HEK293T (cell line): ENCODE data around the gene TCEAL1.

Source experiments
- ELF4 ChIP-seq: fragments of 450-650 bp; IDR thresholded peaks from 2 replicates; pipeline ENCODE4 v1.6.1; 2017; ENCODE audit warnings: antibody characterized with exemption
- FOXA1 ChIP-seq: fragments of 450-650 bp; IDR thresholded peaks from 2 replicates; pipeline ENCODE4 v1.6.1; 2016; ENCODE audit warnings: mild to moderate bottlenecking
- FOXM1 ChIP-seq: fragments of 450-650 bp; IDR thresholded peaks from 2 replicates; pipeline ENCODE4 v1.6.1; 2017; ENCODE audit warnings: mild to moderate bottlenecking, borderline replicate concordance
- HDGF ChIP-seq: fragments of 450-650 bp; IDR thresholded peaks from 2 replicates; pipeline ENCODE4 v1.6.1; 2017; ENCODE audit warnings: antibody characterized with exemption, borderline replicate concordance
- PKNOX1 ChIP-seq: fragments of 450-650 bp; IDR thresholded peaks from 2 replicates; pipeline ENCODE4 v1.6.1; 2016
- SP1 ChIP-seq: fragments of 450-650 bp; IDR thresholded peaks from 2 replicates; pipeline ENCODE4 v1.6.1; 2017
- SUZ12 ChIP-seq: fragments of 450-650 bp; IDR thresholded peaks from 2 replicates; pipeline ENCODE4 v1.6.1; 2016; ENCODE audit warnings: mild to moderate bottlenecking
- ZNF384 ChIP-seq: fragments of 450-650 bp; IDR thresholded peaks from 2 replicates; pipeline ENCODE4 v1.6.1; 2016

- TF ChIP-seq SP1 (no peak), SUZ12 (no peak), ELF4 (no peak), PKNOX1 (no peak), ZNF384 (no peak), FOXM1 (no peak), HDGF (no peak), FOXA1 (no peak)
Measured at GRCh38 chrX:103584596-103584995, 44.2 kb upstream of the TCEAL1 start.
